AG09319 (cell line): ENCODE measurements around the gene FMNL2.
"Not testable (repeated sequence)": the region's sequence is repeated elsewhere in the genome, so short reads cannot be mapped to it uniquely, and the experiment has no call there.

Source experiments
- DNase-seq: peaks from one replicate; pipeline ENCODE4 v3.0.0-alpha.2; 2010; ENCODE audit warnings: low read depth; ENCODE audit errors: extremely low read depth
- TF ChIP-seq, protein P1 (sequence below): IDR thresholded peaks from 2 replicates; pipeline ENCODE4 v1.5.1; 2011; ENCODE audit warnings: low read depth, mild to moderate bottlenecking, inconsistent platforms, low read length, moderate library complexity

FMNL2 gene

DNA sequence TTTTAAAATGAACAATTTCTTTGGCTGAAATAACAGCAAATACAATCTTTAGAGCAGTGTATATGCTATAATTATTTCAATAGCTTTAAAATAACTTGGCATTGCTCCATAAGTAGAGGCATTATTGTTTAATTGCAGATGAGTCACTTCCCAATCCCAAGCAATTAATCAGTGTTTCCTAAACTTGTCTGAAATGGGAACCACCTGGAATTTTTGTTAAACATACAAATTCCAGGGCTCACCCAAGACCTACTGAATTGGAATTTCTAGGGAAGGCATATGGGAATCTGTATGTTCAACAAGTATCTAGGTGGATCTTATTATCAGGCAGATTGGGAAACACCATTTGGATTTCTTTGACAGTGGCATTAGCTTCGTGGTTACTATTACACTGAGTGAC lies 27.1 kb upstream of the FMNL2 start:
- TF ChIP-seq, protein P1, sequence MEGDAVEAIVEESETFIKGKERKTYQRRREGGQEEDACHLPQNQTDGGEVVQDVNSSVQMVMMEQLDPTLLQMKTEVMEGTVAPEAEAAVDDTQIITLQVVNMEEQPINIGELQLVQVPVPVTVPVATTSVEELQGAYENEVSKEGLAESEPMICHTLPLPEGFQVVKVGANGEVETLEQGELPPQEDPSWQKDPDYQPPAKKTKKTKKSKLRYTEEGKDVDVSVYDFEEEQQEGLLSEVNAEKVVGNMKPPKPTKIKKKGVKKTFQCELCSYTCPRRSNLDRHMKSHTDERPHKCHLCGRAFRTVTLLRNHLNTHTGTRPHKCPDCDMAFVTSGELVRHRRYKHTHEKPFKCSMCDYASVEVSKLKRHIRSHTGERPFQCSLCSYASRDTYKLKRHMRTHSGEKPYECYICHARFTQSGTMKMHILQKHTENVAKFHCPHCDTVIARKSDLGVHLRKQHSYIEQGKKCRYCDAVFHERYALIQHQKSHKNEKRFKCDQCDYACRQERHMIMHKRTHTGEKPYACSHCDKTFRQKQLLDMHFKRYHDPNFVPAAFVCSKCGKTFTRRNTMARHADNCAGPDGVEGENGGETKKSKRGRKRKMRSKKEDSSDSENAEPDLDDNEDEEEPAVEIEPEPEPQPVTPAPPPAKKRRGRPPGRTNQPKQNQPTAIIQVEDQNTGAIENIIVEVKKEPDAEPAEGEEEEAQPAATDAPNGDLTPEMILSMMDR, result no peak

DNA sequence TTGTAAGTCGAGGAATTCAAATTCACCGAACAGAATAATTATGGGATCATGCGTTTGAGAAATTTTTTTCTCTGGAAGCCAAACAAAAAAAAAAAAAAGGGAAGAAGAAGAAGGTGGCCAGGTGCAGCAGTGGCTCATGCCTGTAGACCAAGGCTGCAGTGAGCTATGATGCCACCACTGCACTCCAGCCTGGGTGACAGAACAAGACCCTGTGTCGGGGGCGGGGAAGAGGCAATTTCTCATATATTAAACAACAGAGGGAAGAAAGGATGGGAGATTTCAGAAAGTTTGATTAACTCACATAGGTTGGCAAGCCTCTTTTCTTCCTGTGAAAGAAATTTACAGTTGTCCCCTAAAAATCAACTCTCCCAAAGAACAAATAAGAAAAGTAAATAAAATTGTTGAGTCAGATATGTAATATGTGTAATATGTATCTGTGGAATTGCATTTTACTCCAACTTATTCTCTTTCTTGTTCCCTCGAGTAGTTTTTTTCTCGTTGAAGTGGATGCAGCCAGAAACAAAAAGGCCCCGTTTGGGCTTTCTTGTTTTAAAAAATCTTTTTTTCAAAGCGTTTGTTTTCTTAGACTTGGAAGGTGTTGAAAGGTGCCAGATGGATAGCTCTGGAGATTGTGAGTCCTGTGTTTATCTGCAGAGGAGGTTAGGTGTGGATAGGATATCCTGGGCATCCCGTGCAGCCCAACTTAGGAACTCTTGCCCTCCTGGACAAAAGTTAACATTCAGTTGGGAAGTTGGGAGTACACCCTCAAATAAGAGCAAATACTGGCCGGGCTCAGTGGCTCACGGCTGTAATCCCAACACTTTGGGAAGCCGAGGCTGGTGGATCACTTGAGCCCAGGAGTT lies 25.4 kb upstream of the FMNL2 start:
- TF ChIP-seq, protein P1, result no peak
- no peak for DNase-seq

More for the DNA sequence above, 27.1 kb upstream of the FMNL2 start:
- DNase-seq, result no peak

DNA sequence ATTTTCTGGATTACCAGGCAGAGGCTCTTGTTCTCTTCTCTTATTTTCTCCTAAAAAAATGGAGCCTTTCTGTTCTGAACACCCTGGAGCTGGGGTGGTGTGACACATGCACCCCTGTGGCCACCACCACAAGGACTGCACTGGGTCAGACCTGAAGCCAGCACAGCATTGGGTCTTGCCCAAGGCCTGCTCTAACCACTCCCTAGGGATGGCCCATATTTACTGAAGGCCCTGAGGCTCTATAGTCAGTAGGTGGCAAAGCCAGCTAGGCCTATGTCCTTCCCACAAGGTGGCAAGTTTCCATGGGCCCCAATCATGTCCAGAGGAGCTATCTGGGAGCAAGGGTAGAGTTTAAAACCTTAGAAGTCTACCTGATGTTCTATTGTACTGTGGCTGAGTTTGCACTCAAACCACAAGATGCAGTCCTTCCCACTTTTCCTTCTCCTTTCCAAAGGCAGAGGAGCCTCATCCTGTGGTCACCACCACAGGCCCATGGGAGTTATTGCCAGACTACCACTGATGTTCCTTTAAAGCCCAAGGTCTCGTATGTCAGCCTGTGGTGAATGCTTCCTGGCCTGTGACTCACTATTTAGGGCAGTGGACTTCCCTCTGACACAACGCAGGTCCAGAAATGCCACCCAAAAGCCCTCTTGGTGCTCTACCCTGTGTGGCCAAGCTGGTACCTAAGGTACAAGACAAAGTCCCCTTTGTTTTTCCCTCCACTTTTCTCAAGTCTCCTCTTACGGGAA lies 15.0 kb upstream of the FMNL2 start:
- DNase-seq, result no peak
- TF ChIP-seq, protein P1, result no peak

DNA sequence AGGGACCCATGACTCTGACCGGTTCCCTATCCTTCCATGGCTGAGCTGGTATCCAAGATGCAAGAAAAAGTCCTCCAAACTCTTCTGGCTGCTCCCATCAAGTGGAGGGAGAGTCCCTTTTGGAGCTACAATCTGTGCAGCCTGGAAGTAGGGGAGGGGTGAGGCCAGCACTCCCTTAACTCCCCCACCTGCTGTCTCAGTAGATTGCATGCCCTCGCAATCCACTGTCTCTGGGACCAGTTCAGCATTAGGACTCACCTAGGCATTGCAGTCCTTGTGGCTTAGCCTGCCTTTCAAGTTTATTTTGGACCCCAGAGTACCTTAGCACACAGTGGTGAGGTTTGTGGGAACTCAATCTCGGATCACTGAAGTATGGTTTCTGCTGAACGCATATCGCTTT lies 14.2 kb upstream of the FMNL2 start:
- DNase-seq, result no peak
- TF ChIP-seq, protein P1, result no peak

DNA sequence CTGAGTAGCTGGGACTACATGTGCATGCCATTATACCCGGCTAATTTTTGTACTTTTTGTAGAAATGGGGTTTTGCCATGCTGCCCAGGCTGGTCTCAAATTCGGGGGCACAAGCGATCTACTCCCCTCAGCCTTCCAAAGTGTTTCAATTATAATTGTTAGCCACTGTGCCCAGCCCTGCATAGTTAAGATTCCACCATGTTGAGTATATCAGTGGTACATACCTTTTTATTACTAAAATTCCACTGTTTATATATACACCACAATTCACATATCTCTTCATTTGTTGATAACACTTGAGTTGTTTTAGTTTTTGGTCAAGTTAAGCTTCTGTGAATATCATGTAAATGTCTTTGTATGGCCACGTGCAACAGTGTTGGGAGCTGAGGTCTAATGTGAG lies 12.8 kb upstream of the FMNL2 start:
- TF ChIP-seq, protein P1, result no peak
- DNase-seq, result no peak

DNA sequence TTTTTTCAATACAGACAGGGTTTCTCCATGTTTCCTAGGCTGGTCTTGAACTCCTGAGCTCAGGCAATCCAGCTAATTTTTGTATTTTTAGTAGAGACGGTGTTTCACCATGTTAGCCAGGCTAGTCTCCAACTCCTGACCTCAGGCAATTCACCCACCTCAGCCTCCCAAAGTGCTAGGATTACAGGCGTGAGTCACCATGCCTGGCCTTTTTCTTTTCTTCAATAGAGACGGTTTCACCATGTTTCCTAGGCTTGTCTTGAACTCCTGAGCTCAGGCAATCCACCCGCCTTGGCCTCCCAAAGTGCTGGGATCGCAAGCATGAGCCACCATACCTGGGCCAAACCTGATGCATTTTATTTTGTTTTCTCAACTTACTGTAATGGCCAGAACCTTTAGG lies 9.8 kb upstream of the FMNL2 start:
- DNase-seq, result not testable (repeated sequence)

DNA sequence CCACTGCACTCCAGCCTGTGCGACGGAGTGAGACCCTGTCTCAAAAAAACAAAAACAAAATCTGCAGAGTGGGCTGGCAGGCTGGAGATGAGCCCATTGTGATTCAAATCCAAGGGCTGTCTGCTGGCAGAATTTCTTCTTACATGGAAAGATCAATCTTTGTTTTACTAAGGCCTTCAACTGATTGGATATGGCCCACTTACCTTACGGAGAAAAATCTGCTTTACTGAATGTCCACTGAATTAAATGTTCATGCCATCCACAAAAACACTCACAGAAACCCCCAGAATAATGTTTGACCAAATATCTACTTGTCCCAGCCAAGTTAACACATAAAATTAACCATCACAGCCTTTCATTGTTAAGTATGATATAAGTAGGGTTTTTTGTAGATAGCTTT lies 8.3 kb upstream of the FMNL2 start:
- DNase-seq, result no peak
- TF ChIP-seq, protein P1, result no peak
